NCI-H446 treated with DMSO at 0.1 percent for 48 hours (cell line): ENCODE results near the gene MIER2.

Experiments
- DNase-seq: peaks from one replicate; lab custom pipeline; 2025; lab: John Stamatoyannopoulos, UW

The MIER2 gene

DNA sequence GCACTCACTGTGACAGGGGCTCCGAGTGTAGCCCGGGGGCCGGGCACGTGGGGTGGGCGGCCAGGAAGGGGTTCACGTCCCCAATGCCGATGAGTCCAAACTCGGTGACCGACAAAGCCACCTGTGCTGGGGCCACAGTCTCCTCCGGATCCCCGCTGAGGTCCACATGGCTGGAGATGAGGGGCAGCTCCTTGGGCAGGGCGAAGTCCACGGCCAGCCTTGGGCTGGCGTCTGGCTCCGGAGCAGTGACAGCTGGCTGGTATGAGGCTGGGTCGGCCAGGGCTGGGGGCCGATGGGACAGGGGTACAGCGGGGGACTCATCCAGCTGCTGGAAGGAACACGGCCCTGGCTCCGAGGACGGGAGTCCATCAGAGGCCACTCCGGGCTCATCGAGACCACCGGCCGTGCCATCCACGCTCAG, 37.5 kb downstream of the MIER2 start:
- no peak for DNase-seq

- DNase-seq, result no peak
These were observed 38.3 kb downstream of the MIER2 start for GRCh38 chr19:306151-306900.

DNA sequence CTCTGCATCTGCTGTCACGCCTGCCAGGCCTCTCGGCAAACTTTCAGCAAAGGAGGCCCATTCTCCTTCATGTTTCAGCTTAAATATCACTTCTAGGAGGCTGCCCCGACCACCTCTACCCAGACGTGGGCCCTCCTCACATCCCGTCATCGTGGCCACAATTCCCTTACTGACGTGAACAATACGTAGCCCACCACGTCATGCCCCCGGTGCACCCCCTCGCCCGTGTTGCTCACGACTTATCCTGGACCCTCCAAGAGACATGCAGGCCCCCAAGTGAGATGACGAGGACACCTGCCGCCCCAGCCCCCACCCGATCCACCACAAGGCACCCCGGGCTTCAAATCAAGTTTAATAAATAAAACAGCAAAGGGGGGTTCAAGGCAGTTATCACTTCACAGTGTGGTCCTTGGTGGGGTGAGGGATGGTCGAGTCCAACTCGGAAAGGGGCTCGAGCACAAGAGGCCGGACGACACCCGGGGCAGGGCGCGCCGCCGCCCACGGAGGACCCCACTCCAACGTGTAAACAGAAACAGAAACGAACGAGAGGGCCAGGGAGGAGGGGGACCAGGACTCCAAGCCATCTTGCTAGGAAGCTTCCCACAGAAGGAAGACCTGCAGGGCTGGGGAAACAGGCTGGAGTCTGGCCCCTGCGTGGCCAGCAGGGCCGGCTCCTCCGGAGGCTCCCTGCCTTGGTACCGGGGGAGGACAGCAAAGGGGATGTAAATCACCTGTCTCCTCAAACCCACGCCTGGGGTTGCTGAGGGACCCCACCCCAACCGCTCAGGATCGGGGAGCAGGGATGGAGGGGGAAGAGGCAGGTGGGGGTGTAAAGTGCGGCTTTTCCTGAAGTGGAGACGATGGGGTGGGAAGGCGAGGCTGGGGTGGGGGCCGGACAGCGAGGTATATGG, 39.1 kb downstream of the MIER2 start:
- DNase-seq, result no peak

- DNase-seq, result no peak
These were observed 47.9 kb downstream of the MIER2 start for GRCh38 chr19:296476-297225.

DNA sequence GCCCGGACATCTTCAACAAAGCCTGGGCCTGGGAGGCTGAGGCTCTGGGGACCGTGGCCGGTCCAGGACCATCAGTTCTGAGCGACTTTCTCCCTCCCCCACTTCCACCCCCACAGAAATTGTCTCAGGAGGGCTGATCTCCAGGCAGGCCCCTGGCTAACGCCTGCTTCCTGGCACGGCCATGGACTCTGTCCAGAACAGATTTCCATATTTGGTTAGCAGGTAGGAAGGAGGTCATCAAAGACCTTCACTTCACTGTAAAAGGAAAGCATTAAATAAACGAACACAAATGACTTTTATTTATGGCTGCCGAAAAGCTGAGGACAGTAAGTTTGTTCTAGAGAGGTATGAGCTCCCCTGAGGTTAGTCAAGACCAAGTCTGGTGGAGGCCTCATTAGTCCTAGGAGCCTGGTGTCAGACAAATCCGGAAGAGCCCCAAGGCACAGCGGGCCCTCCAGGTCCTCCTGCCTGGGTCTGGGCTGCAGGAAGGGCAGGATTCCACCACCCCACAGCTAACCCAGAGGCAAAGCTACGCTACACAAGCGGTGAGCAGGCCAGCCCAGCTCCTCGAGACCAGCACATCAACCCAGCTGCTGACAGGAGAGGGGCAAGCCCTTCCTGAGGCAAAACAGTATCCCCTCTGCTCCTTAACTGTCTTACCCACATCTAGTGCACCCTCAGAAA, 48.8 kb downstream of the MIER2 start:
- DNase-seq, result no peak

DNA sequence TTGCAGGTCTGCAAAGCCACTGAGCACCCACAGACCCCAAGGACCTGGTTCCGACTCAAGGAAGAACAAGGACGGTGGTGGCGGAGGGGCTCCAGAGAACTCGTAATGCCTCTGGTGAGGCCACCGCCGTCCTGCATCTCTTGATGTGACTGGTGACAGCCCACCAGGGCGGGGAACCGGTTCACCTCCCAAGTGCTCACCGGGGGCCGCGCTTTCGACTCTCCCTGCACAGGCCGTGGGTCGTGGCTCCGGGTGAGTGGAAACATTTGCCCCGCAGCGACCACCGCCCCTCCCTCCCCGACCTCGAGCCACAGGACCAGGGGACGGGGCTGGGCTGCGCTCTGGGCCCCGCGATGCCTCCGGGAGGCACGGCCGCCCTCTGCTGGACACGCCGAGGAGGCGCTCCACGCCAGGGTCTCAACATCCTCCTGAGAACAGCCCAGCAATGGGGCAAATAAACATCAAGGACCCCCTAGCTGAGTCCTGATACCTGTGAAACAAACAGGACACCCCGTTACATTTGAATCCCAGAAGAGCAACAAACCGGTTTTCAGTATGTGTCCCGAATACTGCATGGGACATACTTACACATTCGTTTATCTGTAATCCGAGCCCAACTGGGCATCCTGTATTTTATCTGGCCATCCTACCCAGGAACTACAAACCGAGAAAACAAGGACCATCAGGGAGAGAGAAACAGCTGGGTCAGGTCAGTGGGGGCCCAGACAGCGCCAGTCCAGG, 49.5 kb downstream of the MIER2 start:
- no peak for DNase-seq

DNA sequence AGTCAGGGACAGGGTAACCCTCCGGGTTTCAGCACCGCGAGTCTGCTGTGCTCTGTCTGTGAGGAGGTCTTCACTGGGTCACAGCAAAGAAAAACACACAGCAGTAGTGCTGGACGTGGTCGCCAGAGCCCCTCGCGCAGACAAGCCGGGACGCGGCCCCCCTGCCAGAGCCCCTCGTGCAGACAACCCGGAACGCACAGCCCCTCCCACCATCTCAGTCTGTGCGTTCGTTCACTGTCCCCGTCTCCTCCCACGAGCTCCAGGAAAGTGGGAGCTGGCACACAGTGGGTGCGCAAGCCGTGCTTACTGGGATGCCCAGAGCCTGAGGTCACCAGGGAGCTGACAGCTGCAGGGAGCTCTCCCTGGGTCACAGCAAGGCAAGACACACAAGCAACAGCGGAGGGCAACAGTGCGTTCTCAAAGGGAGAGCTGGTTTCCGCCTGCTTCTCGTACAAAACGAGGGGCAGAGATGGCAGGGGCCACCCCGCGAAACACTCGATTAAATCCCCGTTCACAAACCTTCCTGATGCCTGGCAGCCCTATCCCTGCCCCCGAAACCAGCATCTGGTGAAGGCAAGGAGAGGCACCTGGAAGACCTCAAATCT, 50.2 kb downstream of the MIER2 start:
- no peak for DNase-seq

DNA sequence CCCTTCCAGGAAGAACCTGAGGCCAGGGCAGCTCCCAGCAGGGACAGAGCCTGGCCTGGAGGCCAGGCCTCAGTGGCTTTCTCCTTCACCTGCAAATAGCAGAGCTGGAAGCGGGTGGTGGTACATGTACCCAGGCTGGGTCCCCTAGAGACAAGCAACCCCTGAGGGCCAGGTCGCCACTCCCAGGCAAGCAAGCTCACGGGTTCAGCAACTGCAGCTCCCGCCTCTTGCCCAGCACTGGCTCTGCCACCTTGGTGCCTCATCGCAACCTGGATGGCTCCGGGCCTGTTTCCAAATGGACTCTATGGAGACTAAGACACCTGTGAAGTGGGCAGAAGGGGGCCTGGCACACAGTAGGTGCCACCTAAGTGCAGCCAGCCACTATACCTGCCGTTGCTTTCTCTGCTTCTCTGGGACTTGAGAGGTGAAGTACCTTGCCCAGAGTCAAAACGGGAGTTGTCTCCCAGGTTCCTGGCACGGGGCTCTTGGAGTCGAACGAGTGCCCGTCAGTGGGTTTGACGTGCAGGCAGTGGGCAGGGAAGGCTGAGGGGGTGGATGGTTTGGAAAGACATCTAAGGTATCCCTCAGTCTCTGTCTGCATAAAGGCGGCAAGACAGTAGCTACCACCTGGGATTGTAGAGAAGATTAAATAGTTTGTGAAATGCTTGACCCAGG, 51.0 kb downstream of the MIER2 start:
- DNase-seq, result no peak

GRCh38 chr19:292951-293350, 51.6 kb downstream of the MIER2 start:
- no peak for DNase-seq

GRCh38 chr19:292281-292884, 52.2 kb downstream of the MIER2 start:
- DNase-seq, result no peak

GRCh38 chr19:291561-292280, 52.9 kb downstream of the MIER2 start:
- DNase-seq, result no peak

GRCh38 chr19:291006-291521, 53.5 kb downstream of the MIER2 start, which contains the start of gene PLPP2:
PLPP2 (minus strand) TSS chr19:291403; CDS start chr19:291336, 67 bp downstream.
- DNase-seq, result no peak

- no peak for DNase-seq
These were observed 54.1 kb downstream of the MIER2 start for GRCh38 chr19:290372-291005.

DNA sequence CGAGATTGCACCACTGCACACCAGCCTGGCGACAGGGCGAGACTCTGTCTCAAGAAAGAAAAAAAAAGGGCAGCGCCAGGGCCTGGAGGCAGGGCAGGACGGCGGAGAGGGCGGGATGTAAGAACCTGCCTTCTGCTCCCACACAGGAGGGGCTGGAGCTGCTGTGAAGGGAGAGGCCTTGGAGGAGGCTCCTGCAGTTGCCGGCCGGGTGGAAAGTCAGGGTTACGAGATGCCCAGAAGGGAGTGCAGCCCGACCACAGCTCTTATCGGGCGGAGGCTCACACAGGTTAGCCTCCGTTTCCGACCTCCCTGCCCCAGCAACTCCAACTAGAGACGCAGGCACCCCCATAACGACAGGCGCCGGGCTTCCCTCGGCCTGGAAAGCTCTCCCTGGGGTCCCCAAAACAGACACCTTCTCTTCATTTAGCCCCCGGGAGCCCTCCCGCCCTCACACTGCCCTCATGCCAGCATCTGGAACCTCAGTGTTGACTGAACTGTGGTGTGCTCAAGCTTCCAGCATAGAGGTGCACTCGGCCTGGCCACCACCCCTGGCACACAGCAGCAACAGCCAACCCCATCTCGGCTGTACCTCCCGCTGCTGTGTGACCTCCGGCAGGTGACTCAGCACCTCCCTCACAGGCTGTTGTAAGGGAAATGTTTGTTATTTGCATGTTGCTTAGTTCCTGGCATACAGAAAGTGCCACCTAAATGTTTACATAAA, 54.8 kb downstream of the MIER2 start:
- no peak for DNase-seq

DNA sequence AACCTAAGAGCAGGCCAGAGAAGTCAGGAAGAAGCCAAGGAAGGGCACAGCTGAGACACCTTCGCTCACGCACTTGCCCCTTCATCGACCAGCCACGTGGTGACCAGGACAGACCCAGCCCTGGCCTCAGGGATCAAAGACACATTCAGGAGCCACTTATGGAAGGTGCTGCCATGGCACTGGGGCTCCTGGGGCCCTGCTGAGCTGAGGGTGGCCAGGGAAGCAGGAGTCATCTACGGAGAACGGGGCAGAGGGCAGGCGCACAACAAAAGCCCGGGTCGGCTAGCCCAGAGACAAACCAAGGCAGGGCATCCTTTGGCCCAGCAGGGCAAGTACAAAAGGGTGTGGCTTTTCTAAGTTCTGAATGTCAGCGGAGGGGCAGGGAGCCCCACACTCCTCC, 55.7 kb downstream of the MIER2 start:
- DNase-seq, result no peak

DNA sequence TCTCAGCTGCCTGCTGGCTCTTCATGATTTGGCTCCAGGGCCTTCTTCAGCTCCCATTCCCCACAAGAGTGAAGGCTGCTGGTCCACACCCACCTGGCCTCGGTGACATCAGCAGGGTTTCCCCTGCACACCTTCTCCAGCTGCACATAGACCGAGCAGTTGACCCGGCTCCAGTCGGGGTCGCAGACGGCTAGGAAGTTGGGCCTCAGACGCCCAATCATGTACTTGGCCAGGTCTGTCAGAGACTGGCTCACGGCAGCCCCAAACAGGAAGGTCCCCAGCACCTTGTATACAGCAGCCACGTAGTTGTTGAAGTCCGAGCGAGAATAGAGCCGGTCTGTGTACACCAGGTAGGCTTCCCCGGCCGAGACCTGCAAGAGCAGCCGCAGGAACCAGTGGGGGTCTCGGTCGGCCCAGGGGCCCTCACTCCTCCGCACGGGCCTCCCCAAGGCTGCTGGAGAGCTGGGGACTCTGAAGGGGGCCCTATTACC, 57.2 kb downstream of the MIER2 start:
- no peak for DNase-seq

GRCh38 chr19:283395-283794, 61.2 kb downstream of the MIER2 start:
- no peak for DNase-seq
